HG02610 (cell line): ENCODE measurements around the gene FOCAD.

Experiments used
- ATAC-seq: cut with Tn5 transposase; IDR thresholded peaks from one replicate; pipeline ENCODE4 v1.9.1; 2021; ENCODE audit warnings: mild to moderate bottlenecking, moderate library complexity; ENCODE audit not compliant: unreplicated experiment

The FOCAD gene

GRCh38 chr9:20681467-20681866, 2.6 kb upstream of the FOCAD start:
- no peak for ATAC-seq

DNA sequence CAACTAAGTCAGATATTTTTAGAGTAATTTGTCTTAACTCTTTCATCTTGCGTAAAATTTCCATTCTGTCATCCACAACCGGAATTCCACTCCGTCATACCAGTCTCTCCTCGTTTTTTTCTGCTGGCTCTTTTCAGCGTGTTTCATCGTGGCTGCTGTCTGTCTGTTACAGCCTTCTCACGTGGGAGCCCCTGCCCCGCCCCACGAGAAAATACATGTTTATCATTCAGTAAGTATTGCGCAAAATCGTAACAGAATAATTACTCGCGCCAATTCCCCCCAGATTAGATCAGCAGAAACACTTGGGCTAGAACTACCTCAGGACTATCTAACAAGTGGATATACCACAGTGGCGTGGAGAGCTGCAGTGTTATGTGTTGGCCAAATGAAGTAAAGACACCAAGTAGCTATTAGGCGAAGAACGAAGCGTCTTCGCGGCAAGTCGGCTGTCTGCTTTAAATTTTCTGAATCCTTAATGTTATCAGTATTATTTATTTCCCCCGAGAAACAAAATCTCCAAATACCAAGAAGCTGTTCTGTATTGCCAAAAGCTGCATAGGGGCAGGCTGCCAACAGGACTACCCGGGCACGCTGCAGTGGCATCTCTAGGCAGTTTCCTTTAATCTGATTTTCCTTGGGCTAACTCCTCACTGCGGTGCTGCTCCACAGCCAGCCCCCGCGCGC, 566 bp upstream of the FOCAD start:
- ATAC-seq, result no peak

GRCh38 chr9:20684875-20685696, 1.0 kb downstream of the FOCAD start:
- no peak for ATAC-seq

DNA sequence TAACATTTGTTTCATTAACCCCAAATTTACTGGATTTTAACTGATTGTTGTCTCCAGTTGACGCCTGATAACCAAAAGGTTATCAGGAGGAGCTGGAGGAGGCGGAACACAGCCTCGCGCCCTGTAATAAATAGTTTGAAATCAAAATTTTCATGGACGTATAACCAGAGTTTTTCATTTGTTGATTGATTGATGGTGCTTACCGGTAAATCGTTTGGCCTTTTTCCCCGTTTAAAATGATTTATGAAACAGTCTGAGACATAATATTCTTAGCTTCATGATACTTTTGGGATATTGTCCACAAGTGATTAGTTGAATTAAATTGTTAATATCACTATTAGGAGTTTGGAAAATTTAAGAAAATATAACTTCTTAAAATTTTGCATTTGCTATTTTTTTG, 1.7 kb downstream of the FOCAD start:
- no peak for ATAC-seq

- no peak for ATAC-seq
These were observed 5.8 kb downstream of the FOCAD start for GRCh38 chr9:20689833-20690232.

DNA sequence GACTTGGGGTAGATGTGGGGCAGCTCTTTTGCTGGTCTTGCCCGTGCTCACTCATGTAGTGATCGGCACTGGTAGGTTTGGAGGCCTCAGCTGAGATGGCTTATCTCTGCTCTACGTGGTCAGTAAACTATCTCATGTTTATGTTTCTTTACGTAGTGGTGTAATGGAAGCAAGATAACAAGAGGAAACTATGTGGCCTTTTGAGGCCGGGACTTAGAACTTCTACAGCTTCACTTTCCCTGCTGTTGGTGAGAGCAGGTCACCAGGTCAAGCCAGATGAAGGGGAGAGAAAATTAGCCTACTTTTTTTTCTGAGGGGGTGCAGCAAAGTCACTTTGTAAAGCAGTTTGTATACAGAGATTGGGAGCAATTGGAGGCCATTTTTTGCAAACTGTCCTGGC, 8.5 kb downstream of the FOCAD start:
- ATAC-seq, result no peak

- ATAC-seq, result no peak
These were observed 9.0 kb downstream of the FOCAD start for GRCh38 chr9:20693068-20693467.

GRCh38 chr9:20694248-20694647, 10.2 kb downstream of the FOCAD start:
- ATAC-seq, result no peak

DNA sequence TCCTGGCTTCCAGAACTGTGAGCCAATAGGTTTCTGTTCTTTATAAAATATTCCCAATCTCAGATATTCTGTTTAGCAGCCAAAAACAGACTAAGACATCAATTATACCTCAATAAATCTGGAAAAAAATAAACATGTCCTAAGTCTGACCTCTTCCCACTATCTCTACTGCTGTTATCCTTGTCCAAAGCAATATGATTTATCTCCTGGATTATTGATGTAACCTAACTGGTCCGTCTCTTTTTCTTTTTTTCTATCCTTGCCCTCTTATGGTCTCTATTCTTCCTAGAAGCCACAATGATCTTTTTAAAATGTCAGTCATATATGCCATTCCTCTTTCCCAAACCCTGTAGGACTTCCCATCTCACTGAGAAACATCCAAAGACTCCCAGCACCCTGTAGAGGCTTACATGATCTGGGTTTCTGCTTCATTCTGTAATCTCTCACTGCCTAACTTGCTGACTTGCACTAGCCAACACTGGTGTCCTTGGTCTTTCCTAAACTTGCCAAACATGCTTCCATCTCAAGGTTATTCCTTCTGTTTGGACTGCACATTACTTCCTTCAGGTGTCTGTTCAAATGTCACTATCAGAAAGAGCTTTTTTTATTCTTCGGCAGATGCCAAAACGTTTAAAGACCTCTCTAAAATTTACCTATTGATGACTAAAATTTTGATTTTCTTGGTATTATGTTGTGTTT, 13.1 kb downstream of the FOCAD start:
- ATAC-seq, result no peak

GRCh38 chr9:20698782-20699181, 14.7 kb downstream of the FOCAD start:
- ATAC-seq, result no peak

DNA sequence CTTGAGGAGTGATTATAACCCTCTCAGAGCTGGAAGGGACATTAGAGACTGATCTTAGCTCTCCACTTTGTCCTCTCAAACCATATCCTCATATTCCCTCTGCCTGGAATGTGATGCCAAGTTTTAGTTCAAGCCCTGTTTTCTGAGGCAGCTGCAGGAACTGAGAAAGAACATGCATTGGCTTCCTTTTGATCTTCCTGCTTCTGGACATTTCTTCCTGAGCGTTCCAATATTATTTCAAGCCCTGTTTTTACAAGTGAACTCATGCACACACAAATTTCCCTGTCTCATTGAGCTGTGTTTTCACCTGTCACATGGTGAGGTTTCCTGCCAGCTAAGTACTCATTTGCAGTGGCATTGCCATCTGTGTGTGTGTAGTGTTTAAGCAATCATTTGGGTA, 17.0 kb downstream of the FOCAD start:
- no peak for ATAC-seq

GRCh38 chr9:20702570-20702969, 18.5 kb downstream of the FOCAD start:
- ATAC-seq, result no peak

DNA sequence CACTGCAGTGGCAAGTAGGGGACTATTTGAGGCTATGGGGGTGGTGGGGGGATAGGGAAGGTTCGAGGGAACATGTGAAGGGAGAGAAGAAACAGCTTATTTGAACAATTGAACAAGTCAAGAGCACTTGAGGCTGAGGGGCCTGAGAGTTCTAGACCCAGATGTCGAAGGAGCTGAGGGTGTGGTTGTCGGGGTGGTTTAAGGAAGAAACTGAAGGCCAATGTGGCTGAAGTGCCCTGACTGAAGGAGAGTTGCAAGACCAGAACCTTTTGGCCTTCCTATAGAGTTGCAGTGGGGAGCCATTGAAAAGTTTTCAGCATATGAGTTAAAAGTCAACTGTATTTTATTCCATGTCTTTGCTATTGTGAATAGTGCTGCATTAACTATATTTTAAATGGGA, 19.1 kb downstream of the FOCAD start:
- no peak for ATAC-seq

DNA sequence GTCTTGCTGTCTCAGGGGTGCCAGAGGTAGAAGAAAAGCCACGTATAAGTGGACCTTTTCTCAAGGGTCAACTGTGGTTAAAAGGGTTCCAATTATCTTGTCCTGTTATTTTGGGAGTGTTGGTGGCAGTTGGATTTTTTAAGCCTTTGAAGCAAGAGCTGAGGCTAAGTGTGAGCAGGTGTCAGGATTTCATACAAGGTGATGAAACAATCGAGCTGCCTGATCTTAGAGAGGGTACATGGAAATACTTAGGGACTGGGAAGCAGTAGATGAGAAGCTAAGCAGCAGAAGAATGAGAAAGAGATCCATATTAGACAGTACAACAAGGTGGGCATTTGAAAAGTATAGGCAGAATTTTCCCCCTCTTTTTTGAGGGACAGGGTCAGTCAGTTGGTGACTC, 23.6 kb downstream of the FOCAD start:
- no peak for ATAC-seq

GRCh38 chr9:20713172-20713571, 29.1 kb downstream of the FOCAD start:
- ATAC-seq, result no peak

GRCh38 chr9:20714442-20715415, 30.7 kb downstream of the FOCAD start:
- ATAC-seq, result no peak

- no peak for ATAC-seq
These were observed 38.2 kb downstream of the FOCAD start for GRCh38 chr9:20722221-20722620.

- ATAC-seq, result no peak
These were observed 41.6 kb downstream of the FOCAD start for GRCh38 chr9:20725675-20726074.

- no peak for ATAC-seq
These were observed 42.1 kb downstream of the FOCAD start for GRCh38 chr9:20726144-20726543.

DNA sequence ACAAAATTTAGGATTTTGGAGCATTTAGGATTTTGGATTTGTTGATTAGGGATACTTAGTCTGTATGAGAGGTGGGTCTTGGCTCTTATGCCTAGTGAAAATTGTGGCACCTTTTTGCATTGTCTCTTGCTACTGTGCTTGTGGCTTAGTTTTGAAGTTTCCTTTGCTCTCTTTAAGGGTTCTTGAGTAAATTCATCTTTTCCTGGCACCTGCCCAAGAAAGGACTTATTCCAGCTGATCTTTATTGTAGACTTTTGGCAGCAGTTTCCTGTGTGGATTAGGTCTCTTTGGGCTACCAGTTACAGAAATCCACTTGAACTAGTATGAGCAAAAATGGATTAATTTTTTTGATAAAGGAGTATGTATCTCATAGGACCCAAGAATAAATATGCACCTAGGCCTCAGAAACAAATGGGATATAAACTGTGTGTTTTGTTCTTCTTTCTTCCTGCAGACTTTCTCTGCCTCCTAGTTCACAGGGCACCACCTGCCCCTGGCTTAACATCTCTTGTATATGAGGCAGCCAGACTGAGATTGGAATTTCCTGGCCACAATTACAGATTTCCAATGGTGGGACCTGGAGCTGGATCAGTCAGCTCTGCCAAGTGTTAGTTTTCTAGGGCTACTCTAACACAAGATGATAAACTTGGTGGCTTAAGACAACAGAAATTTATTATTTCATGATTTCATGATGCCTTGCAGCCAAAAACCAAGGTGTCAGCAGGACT, 44.6 kb downstream of the FOCAD start:
- ATAC-seq, result no peak
